GM21367 (cell line): ENCODE measurements around the gene ENTR1.

ENCODE experiments used
- ATAC-seq: cut with Tn5 transposase; IDR thresholded peaks from one replicate; pipeline ENCODE4 v1.9.1; 2021; ENCODE audit not compliant: unreplicated experiment

ENTR1 gene

GRCh38 chr9:136363949-136364748, 46.3 kb downstream of the ENTR1 start:
- ATAC-seq, result no peak

- ATAC-seq, result peak; percentile 61
Observed at GRCh38 chr9:136363106-136363948, 47.1 kb downstream of the ENTR1 start, which contains the start of gene DNLZ. Gene DNLZ (minus strand): TSS chr9:136363744. CDS start chr9:136363714, 30 bp downstream.

- no peak for ATAC-seq
Observed at GRCh38 chr9:136362450-136362784, 48.0 kb downstream of the ENTR1 start.

GRCh38 chr9:136361754-136362449, 48.5 kb downstream of the ENTR1 start:
- no peak for ATAC-seq

- ATAC-seq, result no peak
Observed at GRCh38 chr9:136361047-136361753, 49.2 kb downstream of the ENTR1 start.

GRCh38 chr9:136359774-136360718, 50.4 kb downstream of the ENTR1 start:
- no peak for ATAC-seq

- ATAC-seq, result no peak
Observed at GRCh38 chr9:136358888-136359287, 51.5 kb downstream of the ENTR1 start.

GRCh38 chr9:136358016-136358415, 52.4 kb downstream of the ENTR1 start:
- ATAC-seq, result no peak

GRCh38 chr9:136357202-136357725, 53.1 kb downstream of the ENTR1 start:
- ATAC-seq, result no peak

GRCh38 chr9:136355616-136356557, 54.5 kb downstream of the ENTR1 start:
- no peak for ATAC-seq

- ATAC-seq, result no peak
Observed at GRCh38 chr9:136354592-136355085, 55.8 kb downstream of the ENTR1 start.

- no peak for ATAC-seq
Observed at GRCh38 chr9:136353757-136354488, 56.5 kb downstream of the ENTR1 start.

GRCh38 chr9:136353088-136353487, 57.3 kb downstream of the ENTR1 start:
- no peak for ATAC-seq

- ATAC-seq, result no peak
Observed at GRCh38 chr9:136352682-136353081, 57.7 kb downstream of the ENTR1 start.
